Measurements from ENCODE around the gene PEAK3.
A peak's percentile ranks its signal among the peaks of the same experiment; 100 is the strongest.
"Not testable (repeated sequence)": the region's sequence is repeated elsewhere in the genome, so short reads cannot be mapped to it uniquely, and the experiment has no call there.

Gene PEAK3

GRCh38 chr19:2289714-2290435, 7.9 kb upstream of the PEAK3 start:
- peak in 1 of 2 donors; percentile 31 for DNase-seq (ENCODE audit: low read depth in 1 of 2, low spot score in 1 of 2)

GRCh38 chr19:2288818-2289713, 7.1 kb upstream of the PEAK3 start:
- DNase-seq (ENCODE audit: low read depth in 1 of 2, low spot score in 1 of 2), result no peak

- DNase-seq (ENCODE audit: low read depth in 1 of 2, low spot score in 1 of 2), result no peak
These were observed 6.4 kb upstream of the PEAK3 start for GRCh38 chr19:2288338-2288817.

GRCh38 chr19:2287585-2288337, 5.8 kb upstream of the PEAK3 start:
- DNase-seq (ENCODE audit: low read depth in 1 of 2, low spot score in 1 of 2), result no peak

GRCh38 chr19:2286402-2287140, 4.6 kb upstream of the PEAK3 start:
- no peak for DNase-seq (ENCODE audit: low read depth in 1 of 2, low spot score in 1 of 2)

- DNase-seq (ENCODE audit: low read depth in 1 of 2, low spot score in 1 of 2), result no peak
These were observed 2.0 kb upstream of the PEAK3 start for GRCh38 chr19:2283835-2284507.

GRCh38 chr19:2282862-2283237, 875 bp upstream of the PEAK3 start:
- DNase-seq (ENCODE audit: low read depth in 1 of 2, low spot score in 1 of 2), result no peak

GRCh38 chr19:2281265-2282061, 512 bp downstream of the PEAK3 start:
- not testable (repeated sequence) for DNase-seq (ENCODE audit: low read depth in 1 of 2, low spot score in 1 of 2)

GRCh38 chr19:2280633-2281264, 1.2 kb downstream of the PEAK3 start:
- DNase-seq (ENCODE audit: low read depth in 1 of 2, low spot score in 1 of 2), result no peak

GRCh38 chr19:2278459-2279158, 3.4 kb downstream of the PEAK3 start:
- DNase-seq (ENCODE audit: low read depth in 1 of 2, low spot score in 1 of 2), result no peak

- DNase-seq (ENCODE audit: low read depth in 1 of 2, low spot score in 1 of 2), result no peak
These were observed 4.8 kb downstream of the PEAK3 start for GRCh38 chr19:2277138-2277537.

GRCh38 chr19:2276429-2276986, 5.5 kb downstream of the PEAK3 start:
- no peak for DNase-seq (ENCODE audit: low read depth in 1 of 2, low spot score in 1 of 2)

- DNase-seq (ENCODE audit: low read depth in 1 of 2, low spot score in 1 of 2), result no peak
These were observed 6.2 kb downstream of the PEAK3 start for GRCh38 chr19:2275588-2276428.

- no peak for DNase-seq (ENCODE audit: low read depth in 1 of 2, low spot score in 1 of 2)
These were observed 6.9 kb downstream of the PEAK3 start for GRCh38 chr19:2274931-2275535.

- no peak for DNase-seq (ENCODE audit: low read depth in 1 of 2, low spot score in 1 of 2)
These were observed 7.7 kb downstream of the PEAK3 start for GRCh38 chr19:2274185-2274711.

- DNase-seq (ENCODE audit: low read depth in 1 of 2, low spot score in 1 of 2), result peak; percentile 61 to 66
These were observed 8.4 kb downstream of the PEAK3 start for GRCh38 chr19:2273356-2274184.
